Parathyroid adenoma (tissue), 2 donors: ENCODE measurements around the gene CDC34.

Experiments used
- H2AFZ ChIP-seq: fragments of 300-600 bp; sonication (generic); one replicate; pipeline ENCODE4 v1.7.0; 2017; ENCODE audit warnings: antibody characterized with exemption, mild to moderate bottlenecking
- H3K27ac ChIP-seq: fragments of 300-600 bp; sonication (generic); one replicate; pipeline ENCODE4 v1.7.0; 2017
- H3K27me3 ChIP-seq: fragments of 300-600 bp; sonication (generic); one replicate; pipeline ENCODE4 v1.7.0; 2017; ENCODE audit warnings: low read length; ENCODE audit not compliant: control insufficient read depth, insufficient read depth
- H3K36me3 ChIP-seq: fragments of 300-600 bp; sonication (generic); one replicate; pipeline ENCODE4 v1.7.0; 2017; ENCODE audit warnings: low read length; ENCODE audit not compliant: control insufficient read depth, insufficient read depth
- H3K4me1 ChIP-seq: fragments of 300-600 bp; sonication (generic); one replicate; pipeline ENCODE4 v1.7.0; 2017; ENCODE audit warnings: control low read depth
- H3K4me2 ChIP-seq: fragments of 300-600 bp; sonication (generic); one replicate; pipeline ENCODE4 v1.7.0; 2017; ENCODE audit warnings: low read length
- H3K4me3 ChIP-seq: fragments of 300-600 bp; sonication (generic); one replicate; pipeline ENCODE4 v1.7.0; 2017; ENCODE audit warnings: low read depth, low read length
- H3K79me2 ChIP-seq: fragments of 300-600 bp; sonication (generic); one replicate; pipeline ENCODE4 v1.7.0; 2017; ENCODE audit warnings: control low read depth
- H3K9ac ChIP-seq: fragments of 300-600 bp; sonication (generic); one replicate; pipeline ENCODE4 v1.7.0; 2017; ENCODE audit warnings: mild to moderate bottlenecking
- H3K9me3 ChIP-seq: fragments of 300-600 bp; sonication (generic); one replicate; pipeline ENCODE4 v1.7.0; 2017; ENCODE audit warnings: low read length; ENCODE audit not compliant: control insufficient read depth
- CTCF ChIP-seq: fragments of 300-600 bp; sonication (generic); IDR thresholded peaks from one replicate; pipeline ENCODE4 v1.7.0; 2017; ENCODE audit warnings: antibody characterized with exemption, mild to moderate bottlenecking
- donor health status: primary hyperparathyroidism.

CDC34 gene

DNA sequence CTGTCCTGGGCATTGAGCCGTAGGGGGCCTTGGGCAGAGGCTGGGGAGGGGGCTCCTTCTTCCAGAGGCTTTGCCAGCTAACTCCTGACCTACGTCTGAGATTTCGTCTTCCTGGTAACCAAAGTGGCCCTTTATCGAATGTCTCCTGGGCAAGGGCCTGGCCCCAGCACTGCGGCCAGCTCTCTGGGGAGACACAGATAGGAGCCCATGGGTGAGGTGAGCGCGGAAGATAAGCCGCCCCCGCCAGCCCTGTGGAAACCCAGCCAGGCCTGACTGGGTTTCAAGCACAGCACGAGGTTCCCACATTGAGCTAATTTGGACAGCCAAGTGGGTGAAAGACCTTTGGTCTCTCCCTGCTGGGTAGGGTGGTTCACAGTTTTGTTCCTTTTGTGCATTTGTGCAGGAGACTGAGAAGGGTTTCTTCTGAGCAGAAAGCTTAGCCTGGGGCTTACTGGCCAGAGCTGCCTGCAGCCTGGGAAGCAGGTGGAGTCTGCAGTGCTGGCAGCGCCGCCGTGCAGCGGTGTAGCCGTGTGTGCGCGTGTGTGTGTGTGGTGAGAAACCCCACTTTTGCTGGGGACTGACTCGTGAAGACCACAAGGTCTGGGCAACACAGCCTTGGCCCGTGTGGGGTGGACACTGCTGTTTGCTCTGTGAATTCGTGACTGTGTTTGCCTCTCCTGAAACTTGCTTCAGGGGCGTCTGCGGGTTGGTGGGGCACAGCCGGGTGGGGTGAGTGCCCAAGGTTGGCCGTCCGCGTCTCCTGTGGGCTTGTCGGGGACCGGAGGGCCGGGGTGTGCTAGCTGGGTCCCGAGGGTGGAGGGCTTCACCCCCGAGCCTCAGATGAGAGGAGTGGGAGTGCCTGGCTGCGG, 43.3 kb downstream of the CDC34 start:
- Histone ChIP-seq H3K9ac (no peak overlapping the region), H3K4me3 (peak overlapping the region; percentile 34), H3K79me2 (peaks cover 49% of the 10 kb centered on the region), H3K9me3 (no peaks in the 10 kb centered on the region), H3K27ac (no peak overlapping the region), H3K4me1 (no peaks in the 10 kb centered on the region), H2AFZ (no peak overlapping the region), H3K36me3 (no peaks in the 10 kb centered on the region), H3K27me3 (no peaks in the 10 kb centered on the region), H3K4me2 (peak overlapping the region; percentile 63)
- no peak for TF ChIP-seq CTCF

DNA sequence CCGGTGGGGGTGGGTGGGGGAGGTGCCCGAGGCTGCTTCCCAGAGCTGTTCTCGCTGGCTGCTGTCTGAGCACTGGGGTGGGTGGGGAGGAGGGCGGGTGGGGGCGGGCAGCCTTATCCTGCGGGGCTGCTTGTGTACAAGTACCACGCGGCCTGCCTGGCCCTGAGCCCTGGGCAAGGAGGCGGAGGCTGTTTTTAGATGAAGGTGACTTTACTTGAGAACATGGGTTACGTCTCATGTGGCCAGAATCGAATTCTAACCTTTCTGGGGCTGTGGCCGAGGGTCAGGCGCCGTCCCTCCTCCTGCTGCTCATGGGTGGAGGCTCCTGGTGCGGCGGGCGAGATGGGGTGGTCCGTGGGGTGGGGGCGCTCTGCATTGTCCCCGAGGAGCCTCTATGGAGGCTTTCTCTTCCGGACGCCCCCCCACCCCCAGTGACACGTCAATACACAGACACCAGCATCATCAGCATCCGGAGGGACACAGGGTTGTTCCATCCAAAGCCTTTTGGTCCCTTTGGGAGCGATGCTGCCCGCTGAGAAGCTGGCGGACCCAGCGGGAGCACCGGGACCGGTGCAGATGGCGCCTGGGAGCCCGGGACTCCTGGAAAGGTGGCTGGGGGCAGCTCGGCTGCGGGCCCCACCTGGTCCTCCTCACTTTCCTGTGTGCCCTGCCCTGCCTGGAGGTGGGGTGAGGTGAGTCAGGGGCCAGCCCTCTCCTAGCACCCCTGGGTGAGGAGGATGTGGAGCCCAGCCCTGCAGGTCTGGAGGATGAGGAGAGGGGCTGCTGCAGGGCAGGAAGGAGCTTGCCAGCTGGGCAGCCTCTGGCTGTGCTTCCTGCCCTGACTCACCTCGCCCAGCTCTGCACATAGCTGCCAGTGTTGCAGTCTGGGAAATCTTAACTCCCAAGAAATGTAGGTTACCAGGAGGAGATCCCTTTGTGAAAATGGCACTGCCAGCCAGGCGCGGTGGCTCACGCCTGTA, 44.3 kb downstream of the CDC34 start:
- Histone ChIP-seq H3K4me3 (no peak overlapping the region), H3K27ac (no peak overlapping the region), H3K9me3 (no peaks in the 10 kb centered on the region), H3K36me3 (no peaks in the 10 kb centered on the region), H3K27me3 (no peaks in the 10 kb centered on the region), H3K9ac (no peak overlapping the region), H3K4me1 (no peaks in the 10 kb centered on the region), H2AFZ (no peak overlapping the region), H3K79me2 (peaks cover 49% of the 10 kb centered on the region), H3K4me2 (peak overlapping the region; percentile 63)
- no peak for TF ChIP-seq CTCF

DNA sequence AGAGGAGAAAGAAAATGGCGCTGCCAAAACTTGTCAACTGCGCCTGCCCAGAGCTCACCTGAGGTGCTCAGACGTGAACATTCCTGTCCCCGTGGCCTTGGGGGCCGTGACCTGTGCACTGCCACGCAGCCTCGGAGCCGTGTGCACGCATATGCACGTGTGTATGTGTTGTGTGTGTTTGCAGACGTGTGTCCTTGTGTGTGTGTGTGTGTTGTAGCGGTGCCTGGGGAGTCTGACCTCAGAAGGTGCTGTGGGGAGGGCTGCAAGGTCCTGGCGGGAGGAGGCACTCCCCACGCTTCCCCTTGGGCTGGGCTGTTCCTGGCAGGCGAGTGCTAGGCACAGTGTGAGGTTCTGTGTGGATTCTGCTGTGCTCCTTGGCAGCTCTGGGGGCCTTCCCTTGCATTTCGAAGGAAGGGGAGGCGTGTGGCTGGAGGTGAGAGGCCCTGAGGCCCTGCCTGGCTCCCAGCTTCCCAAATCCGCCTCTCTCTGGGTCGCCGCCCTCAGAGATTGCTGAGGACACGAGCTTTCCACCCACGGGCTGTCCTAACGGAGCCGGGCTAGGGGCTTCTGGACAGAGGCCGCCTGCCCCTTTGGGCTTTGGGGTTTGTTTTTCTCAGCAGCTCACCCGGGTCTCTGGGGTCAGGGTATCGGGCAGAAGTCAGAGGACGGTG, 45.3 kb downstream of the CDC34 start:
- H2AFZ ChIP-seq, result no peak overlapping the region
- H3K9me3 ChIP-seq, result no peaks in the 10 kb centered on the region
- H3K4me2 ChIP-seq, result no peak overlapping the region
- H3K4me3 ChIP-seq, result no peak overlapping the region
- no peaks in the 10 kb centered on the region for H3K27me3 ChIP-seq
- H3K9ac ChIP-seq, result no peak overlapping the region
- H3K27ac ChIP-seq, result no peak overlapping the region
- H3K79me2 ChIP-seq, result peaks cover 49% of the 10 kb centered on the region
- no peaks in the 10 kb centered on the region for H3K4me1 ChIP-seq
- H3K36me3 ChIP-seq, result no peaks in the 10 kb centered on the region
- TF ChIP-seq CTCF, result no peak

- H3K9ac ChIP-seq, result no peak overlapping the region
- H3K4me1 ChIP-seq, result no peaks in the 10 kb centered on the region
- no peaks in the 10 kb centered on the region for H3K9me3 ChIP-seq
- H3K27ac ChIP-seq, result no peak overlapping the region
- H3K79me2 ChIP-seq, result peaks cover 46% of the 10 kb centered on the region
- H3K27me3 ChIP-seq, result no peaks in the 10 kb centered on the region
- no peak overlapping the region for H3K4me3 ChIP-seq
- no peak overlapping the region for H3K4me2 ChIP-seq
- H3K36me3 ChIP-seq, result no peaks in the 10 kb centered on the region
- no peak overlapping the region for H2AFZ ChIP-seq
- TF ChIP-seq CTCF, result no peak
Observed at GRCh38 chr19:577439-578392, 46.2 kb downstream of the CDC34 start.
